Fibroblast of peridontal ligament (primary cell): ENCODE data around the gene NRL.
A peak's percentile ranks its signal among the peaks of the same experiment; 100 is the strongest.

Experiments used
- DNase-seq: peaks from one replicate; pipeline ENCODE4 v3.0.0-alpha.2; 2010; ENCODE audit errors: extremely low read depth

Gene NRL

GRCh38 chr14:24098927-24099813, 15.6 kb downstream of the NRL start:
- DNase-seq: no peak

- DNase-seq: no peak
Measured at GRCh38 chr14:24098229-24098926, 16.4 kb downstream of the NRL start.

- no peak for DNase-seq
Measured at GRCh38 chr14:24096545-24097181, 18.1 kb downstream of the NRL start.

- DNase-seq: peak; percentile 34
Measured at GRCh38 chr14:24095271-24096068, 19.3 kb downstream of the NRL start.

GRCh38 chr14:24094841-24095270, 19.9 kb downstream of the NRL start:
- peak; percentile 2 for DNase-seq

GRCh38 chr14:24093901-24094840, 20.6 kb downstream of the NRL start, which contains the start of gene PCK2:
Gene PCK2 (plus strand): TSS chr14:24094311. CDS start chr14:24094406, 95 bp downstream.
- DNase-seq: peak; percentile 81

- no peak for DNase-seq
Measured at GRCh38 chr14:24093207-24093900, 21.4 kb downstream of the NRL start.

GRCh38 chr14:24092505-24093206, 22.1 kb downstream of the NRL start:
- peak; percentile 52 for DNase-seq

- no peak for DNase-seq
Measured at GRCh38 chr14:24092110-24092504, 22.6 kb downstream of the NRL start.

- no peak for DNase-seq
Measured at GRCh38 chr14:24089890-24090289, 24.9 kb downstream of the NRL start.

- DNase-seq: no peak
Measured at GRCh38 chr14:24088095-24088494, 26.7 kb downstream of the NRL start.

- DNase-seq: no peak
Measured at GRCh38 chr14:24087004-24087403, 27.7 kb downstream of the NRL start.

GRCh38 chr14:24086193-24086955, 28.4 kb downstream of the NRL start:
- no peak for DNase-seq

- no peak for DNase-seq
Measured at GRCh38 chr14:24085215-24085614, 29.5 kb downstream of the NRL start.

GRCh38 chr14:24084440-24084839, 30.3 kb downstream of the NRL start:
- DNase-seq: no peak

GRCh38 chr14:24083462-24083861, 31.3 kb downstream of the NRL start:
- no peak for DNase-seq

GRCh38 chr14:24082411-24083080, 32.2 kb downstream of the NRL start:
- no peak for DNase-seq

- no peak for DNase-seq
Measured at GRCh38 chr14:24081739-24082211, 33.0 kb downstream of the NRL start.
